Right lobe of liver (tissue), 4 donors: ENCODE results near the gene LDLRAP1.

Experiments
- POLR2A ChIP-seq: fragments of 450-650 bp; IDR thresholded peaks from one replicate; pipeline ENCODE4 v1.6.1; 2017; ENCODE audit warnings: antibody characterized with exemption, mild to moderate bottlenecking
- TF ChIP-seq, protein P1 (sequence below), 4 donors: fragments of 200-600 bp in 3 of 4; fragments of 450-650 bp in 1 of 4; IDR thresholded peaks; one replicate each; pipeline versions ENCODE4 v1.5.1 to v1.8.0; 2016 to 2022; ENCODE audit warnings: antibody characterized with exemption in 4 of 4, mild to moderate bottlenecking in 2 of 4
- donor health status: DM: no; HTN: no; CAD: no.
- donor health status: DM: no; HTN: no; CAD: no.
- donor health status: DM: no; HTN: yes; CAD: no.

- no peak for TF ChIP-seq POLR2A
- TF ChIP-seq, protein P1, sequence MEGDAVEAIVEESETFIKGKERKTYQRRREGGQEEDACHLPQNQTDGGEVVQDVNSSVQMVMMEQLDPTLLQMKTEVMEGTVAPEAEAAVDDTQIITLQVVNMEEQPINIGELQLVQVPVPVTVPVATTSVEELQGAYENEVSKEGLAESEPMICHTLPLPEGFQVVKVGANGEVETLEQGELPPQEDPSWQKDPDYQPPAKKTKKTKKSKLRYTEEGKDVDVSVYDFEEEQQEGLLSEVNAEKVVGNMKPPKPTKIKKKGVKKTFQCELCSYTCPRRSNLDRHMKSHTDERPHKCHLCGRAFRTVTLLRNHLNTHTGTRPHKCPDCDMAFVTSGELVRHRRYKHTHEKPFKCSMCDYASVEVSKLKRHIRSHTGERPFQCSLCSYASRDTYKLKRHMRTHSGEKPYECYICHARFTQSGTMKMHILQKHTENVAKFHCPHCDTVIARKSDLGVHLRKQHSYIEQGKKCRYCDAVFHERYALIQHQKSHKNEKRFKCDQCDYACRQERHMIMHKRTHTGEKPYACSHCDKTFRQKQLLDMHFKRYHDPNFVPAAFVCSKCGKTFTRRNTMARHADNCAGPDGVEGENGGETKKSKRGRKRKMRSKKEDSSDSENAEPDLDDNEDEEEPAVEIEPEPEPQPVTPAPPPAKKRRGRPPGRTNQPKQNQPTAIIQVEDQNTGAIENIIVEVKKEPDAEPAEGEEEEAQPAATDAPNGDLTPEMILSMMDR (IDR thresholded peaks at IDR 0.05): no peak
Observed at GRCh38 chr1:25587290-25587689, 43.9 kb downstream of the LDLRAP1 start.
